HT1080 (cell line): ENCODE data around the gene NYAP2. TPM values are rescaled to one million over a fixed set of nuclear protein-coding genes. Genes with fewer than 3 reads are reported as not detected.

Experiments used
- DNase-seq: peaks from one replicate; pipeline ENCODE4 v3.0.0-alpha.2; 2015; ENCODE audit warnings: low read depth
- total RNA-seq: library from RNA; depleted of rRNA; stranded (reverse); fragments of >200 nt; shearing (Covaris generic); gene quantifications from 2 replicates; pipeline ENCODE4 v1.2.3, GENCODE V29; 2014

The NYAP2 gene
- total RNA-seq, 1 experiment from 2014 or later, result not detected

DNA sequence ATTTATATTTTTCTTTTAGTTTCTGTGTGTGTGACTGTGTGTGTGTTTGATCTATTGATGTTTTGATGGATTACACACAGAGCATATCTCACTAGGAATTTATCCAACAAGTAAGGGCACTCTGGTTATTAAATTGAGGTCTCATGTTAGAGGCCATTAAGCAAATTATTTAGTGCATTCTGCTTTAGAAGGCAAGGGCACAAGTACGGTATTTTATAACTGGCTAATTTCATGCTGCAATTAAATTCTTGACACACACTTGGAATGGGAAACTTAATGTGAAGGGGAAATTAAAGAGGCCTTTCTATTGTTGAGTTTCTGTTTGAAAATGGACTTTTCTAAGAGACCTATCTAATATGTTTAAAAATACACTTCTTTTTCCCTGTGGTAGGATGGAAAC is 25.8 kb downstream of the NYAP2 start:
- DNase-seq, result no peak

DNA sequence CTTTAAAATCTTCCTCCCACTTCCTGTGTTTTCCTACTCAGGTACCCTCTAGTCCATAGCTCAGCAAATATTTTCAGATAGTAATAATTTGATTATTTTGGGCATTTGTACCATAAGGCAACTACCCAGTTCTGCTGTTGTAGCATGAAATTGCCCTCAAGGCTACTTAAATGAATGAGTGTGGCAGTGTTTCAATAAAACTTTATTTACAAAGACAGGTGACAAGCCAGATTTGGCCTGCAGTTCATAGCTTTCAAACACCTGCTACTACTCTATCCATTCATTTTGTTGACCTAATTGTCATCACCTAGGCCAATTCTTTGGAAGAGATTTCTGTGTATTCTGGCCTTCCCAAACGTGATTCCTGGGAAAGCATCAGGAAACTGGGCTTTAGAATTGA is 28.9 kb downstream of the NYAP2 start:
- no peak for DNase-seq

GRCh38 chr2:225429717-225430116 is 30.2 kb downstream of the NYAP2 start:
- DNase-seq, result peak; percentile 19

- DNase-seq, result no peak
Observed at GRCh38 chr2:225431105-225431863, 31.8 kb downstream of the NYAP2 start.

GRCh38 chr2:225434014-225434413 is 34.5 kb downstream of the NYAP2 start:
- DNase-seq, result no peak

DNA sequence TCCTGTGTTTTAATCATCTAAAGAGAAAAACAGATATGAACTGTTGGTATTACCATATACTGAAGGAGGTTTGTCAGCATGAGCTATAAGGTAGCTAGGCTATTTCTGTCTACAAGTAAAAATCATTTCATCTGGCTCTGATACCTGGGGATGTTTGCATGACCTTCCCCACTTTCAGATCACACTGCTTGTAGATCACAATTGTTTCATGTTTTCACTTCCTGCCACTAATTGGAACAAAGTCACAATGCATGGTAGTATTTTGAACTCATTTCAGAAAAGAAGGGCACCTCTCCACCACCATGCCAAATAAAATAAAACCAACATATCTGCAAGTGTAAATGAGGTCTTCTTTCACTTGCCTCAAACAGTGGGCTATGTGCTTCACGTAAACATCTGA is 37.8 kb downstream of the NYAP2 start:
- DNase-seq, result no peak

GRCh38 chr2:225438248-225438647 is 38.7 kb downstream of the NYAP2 start:
- no peak for DNase-seq

- DNase-seq, result no peak
Observed at GRCh38 chr2:225452677-225453076, 53.2 kb downstream of the NYAP2 start.

DNA sequence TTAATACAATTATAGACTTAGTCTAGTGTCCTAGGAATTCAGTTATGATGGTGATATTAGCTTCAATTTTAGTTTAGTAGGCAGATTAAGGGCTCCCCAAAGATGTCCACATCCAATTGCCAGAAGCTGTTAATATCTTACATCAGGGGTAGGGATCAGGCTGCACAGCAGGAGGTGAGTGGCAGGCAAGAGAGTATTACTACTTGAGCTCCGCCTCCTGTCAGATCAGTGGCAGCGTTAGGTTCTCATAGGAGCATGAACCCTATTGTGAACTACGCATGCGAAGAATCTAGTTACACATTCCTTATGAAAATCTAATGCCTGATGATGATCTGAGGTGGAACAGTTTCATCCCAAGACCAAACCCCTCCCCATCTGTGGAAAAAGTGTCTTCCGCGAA is 54.9 kb downstream of the NYAP2 start:
- no peak for DNase-seq

GRCh38 chr2:225456619-225457260 is 57.2 kb downstream of the NYAP2 start:
- DNase-seq, result no peak

DNA sequence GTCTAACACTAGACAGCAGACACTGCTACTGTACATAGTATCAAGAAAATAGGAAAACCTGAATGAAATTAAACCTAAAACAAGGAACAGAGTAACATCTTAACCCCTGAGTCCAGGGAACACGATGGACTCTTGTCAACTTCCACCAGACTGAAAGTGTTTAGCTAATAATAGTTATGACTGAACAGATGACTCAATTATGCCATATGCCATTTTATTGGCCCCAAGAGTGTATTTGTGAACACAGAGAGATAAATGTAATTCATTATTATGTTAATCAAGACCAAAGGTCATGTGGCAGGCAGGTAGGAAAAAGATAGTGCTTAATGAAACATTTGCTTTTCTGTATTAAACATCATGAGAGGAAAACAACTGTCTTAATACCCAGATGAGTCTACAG is 58.0 kb downstream of the NYAP2 start:
- no peak for DNase-seq

DNA sequence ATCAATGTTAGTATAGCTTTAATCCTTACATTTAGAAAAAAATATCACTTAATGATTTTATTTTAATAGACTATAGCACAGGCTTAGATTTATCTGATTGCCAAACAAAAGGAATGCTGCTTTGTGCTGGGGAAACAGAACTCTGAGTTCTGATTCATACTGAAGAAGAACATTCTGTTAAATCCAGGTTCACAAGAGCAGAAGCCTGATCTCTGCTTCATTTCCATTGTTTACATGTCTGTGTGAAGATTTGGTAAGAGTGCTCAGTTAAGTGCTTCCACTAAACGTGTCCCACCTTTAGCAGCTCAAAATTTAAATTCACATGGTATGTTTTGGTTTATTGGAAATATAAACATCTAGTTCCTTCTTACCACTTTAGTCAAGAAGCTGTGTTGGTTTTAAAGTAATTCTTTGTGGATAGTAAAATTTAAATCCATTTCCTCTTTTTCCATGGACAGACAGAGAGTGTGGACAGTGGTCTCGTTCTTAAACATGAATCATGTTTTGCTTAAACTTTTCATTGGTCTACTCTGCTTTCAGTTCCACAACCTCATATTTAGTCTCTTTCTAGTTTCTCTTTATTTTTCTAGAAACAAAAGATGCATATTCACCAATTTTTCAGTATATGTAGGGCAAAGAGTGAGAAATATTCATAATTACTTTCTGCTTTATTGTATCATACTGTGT is 59.1 kb downstream of the NYAP2 start:
- no peak for DNase-seq

DNA sequence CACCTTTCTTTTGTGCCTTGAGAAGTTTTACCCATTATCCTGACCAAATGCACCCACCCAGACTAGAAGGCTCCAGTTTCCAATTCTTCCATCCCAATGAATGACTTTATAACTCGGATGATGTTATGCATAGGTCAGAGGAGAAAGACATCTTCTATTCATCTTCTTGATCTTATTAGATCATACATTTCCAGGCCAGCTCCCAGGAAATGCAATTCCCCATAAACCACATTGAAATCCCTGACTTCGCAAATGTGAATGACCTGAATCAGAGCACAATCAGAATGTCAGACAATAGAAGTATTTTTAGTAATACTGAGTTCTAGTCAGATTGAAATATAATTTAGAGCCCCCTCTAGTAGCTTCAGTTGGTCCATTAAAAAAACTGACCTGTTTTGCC is 62.9 kb downstream of the NYAP2 start:
- no peak for DNase-seq

GRCh38 chr2:225462945-225463344 is 63.4 kb downstream of the NYAP2 start:
- no peak for DNase-seq

GRCh38 chr2:225463449-225463848 is 63.9 kb downstream of the NYAP2 start:
- DNase-seq, result no peak

- DNase-seq, result peak; percentile 20
Observed at GRCh38 chr2:225464346-225465025, 65.0 kb downstream of the NYAP2 start.

GRCh38 chr2:225465827-225466226 is 66.3 kb downstream of the NYAP2 start:
- DNase-seq, result no peak

DNA sequence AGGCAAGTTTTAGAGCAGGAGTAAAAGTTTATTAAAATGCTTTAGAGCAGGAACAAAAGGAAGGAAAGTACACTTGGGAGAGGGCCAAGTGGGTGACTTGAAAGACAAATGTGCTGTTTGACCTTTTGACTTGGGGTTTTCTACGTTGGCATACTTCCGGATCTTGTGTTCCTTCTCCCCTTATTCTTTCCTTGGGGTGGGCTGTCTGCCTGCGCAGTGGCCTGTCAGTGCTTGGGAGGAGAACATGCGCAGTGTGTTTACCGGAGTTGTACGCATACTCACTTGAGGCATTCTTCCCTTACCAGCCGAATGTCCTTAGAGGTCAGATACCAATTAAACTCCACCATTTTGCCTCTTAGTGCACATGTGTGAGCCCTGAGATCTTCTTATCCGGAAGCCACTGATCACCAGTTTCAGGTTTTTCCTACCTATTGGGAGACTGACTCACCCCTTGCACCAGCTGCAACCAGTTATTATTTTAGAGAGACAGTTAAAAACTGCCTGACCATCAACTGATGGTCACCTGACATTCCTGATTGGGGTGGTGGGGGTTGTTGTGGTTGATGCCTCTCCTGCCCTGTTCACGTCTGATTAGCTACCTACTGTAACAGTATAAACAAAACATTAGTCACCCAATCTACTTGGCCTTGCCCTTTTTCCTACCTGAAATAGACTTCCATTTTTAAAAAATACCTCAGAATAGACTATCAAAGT is 67.5 kb downstream of the NYAP2 start:
- peak; percentile 23 for DNase-seq

DNA sequence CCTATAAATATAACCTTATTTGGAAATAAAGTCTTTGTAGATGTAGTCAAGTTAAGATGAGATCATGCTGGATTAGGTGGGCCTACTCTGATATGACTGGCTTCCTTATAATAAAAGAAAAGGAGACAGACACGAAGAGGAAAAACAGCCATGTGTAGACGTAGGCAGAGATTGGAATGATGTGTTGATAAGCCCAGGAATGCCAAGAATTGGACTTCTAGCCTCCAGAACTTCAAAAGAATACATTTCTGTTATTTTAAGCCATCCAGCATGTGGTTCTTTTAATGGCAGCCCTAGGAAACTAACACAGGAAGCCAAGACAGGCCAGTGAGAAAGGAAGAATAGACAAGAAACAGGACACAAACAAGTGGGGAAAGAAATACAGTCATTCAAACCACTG is 68.6 kb downstream of the NYAP2 start:
- no peak for DNase-seq

- no peak for DNase-seq
Observed at GRCh38 chr2:225471039-225471438, 71.5 kb downstream of the NYAP2 start.

DNA sequence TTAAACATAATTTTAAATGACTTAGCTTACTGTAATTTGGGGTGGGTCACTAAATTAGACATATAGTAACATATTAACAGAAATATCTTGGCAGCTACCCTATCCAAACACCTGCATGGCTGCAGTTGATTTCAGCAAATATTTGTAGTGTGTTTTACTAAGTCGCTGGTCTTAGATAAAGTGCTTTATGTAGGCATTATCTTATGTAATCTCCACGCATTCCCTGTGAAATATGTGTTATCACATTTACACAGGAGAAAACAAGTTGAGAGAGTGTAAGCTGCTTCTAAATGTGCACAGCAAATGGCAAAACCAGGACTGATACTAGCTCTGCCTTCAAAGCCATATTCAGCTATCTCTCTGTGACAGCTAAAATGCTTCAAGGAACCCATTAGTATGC is 72.0 kb downstream of the NYAP2 start:
- no peak for DNase-seq
